GM23248 (cell line): ENCODE data around the gene CEP170. TPM values are rescaled to one million over a fixed set of nuclear protein-coding genes. Genes with fewer than 3 reads are reported as not detected.

ENCODE experiments used
- DNase-seq: peaks from one replicate; pipeline ENCODE4 v3.0.0-alpha.2; 2015
- H2AFZ ChIP-seq: fragments of 200-600 bp; sonication (generic); 2 replicates; pipeline ENCODE4 v1.6.1; 2016; ENCODE audit warnings: antibody characterized with exemption
- H3F3A ChIP-seq: fragments of 200-600 bp; sonication (generic); 2 replicates; pipeline ENCODE4 v1.6.1; 2016; ENCODE audit warnings: mild to moderate bottlenecking, antibody characterized with exemption, mixed run types; ENCODE audit not compliant: insufficient read depth
- H3K27ac ChIP-seq: fragments of 200-600 bp; sonication (generic); 2 replicates; pipeline ENCODE4 v1.5.1; 2016; ENCODE audit warnings: mild to moderate bottlenecking
- H3K27me3 ChIP-seq: fragments of 200-600 bp; sonication (generic); replicated peaks from 2 replicates; pipeline ENCODE4 v1.6.1; 2016; ENCODE audit warnings: mild to moderate bottlenecking; ENCODE audit not compliant: insufficient read depth
- H3K36me3 ChIP-seq: fragments of 200-600 bp; sonication (generic); 2 replicates; pipeline ENCODE4 v1.6.1; 2016; ENCODE audit warnings: low read depth, mild to moderate bottlenecking
- H3K4me1 ChIP-seq: fragments of 200-600 bp; sonication (generic); 2 replicates; pipeline ENCODE4 v1.6.1; 2016; ENCODE audit warnings: mild to moderate bottlenecking; ENCODE audit not compliant: insufficient read depth
- H3K4me2 ChIP-seq: fragments of 200-600 bp; sonication (generic); one replicate; pipeline ENCODE4 v1.6.1; 2016; ENCODE audit warnings: mild to moderate bottlenecking; ENCODE audit not compliant: unreplicated experiment
- H3K4me3 ChIP-seq: fragments of 200-600 bp; sonication (generic); 2 replicates; pipeline ENCODE4 v1.5.1; 2016; ENCODE audit warnings: mild to moderate bottlenecking
- H3K79me2 ChIP-seq: fragments of 200-600 bp; sonication (generic); 2 replicates; pipeline ENCODE4 v1.6.1; 2016; ENCODE audit warnings: mild to moderate bottlenecking; ENCODE audit not compliant: insufficient read depth
- H3K9ac ChIP-seq: fragments of 200-600 bp; sonication (generic); 2 replicates; pipeline ENCODE4 v1.6.1; 2016; ENCODE audit warnings: mild to moderate bottlenecking
- H3K9me2 ChIP-seq: fragments of 200-600 bp; sonication (generic); 2 replicates; pipeline ENCODE4 v1.6.1; 2016; ENCODE audit warnings: mixed run types, mild to moderate bottlenecking, moderate library complexity; ENCODE audit not compliant: insufficient read depth
- H3K9me3 ChIP-seq: fragments of 200-600 bp; sonication (generic); one replicate; pipeline ENCODE4 v1.6.1; 2017; ENCODE audit warnings: low read depth
- H4K20me1 ChIP-seq: fragments of 200-600 bp; sonication (generic); 2 replicates; pipeline ENCODE4 v1.6.0; 2016; ENCODE audit not compliant: insufficient read depth
- EZH2 ChIP-seq: fragments of 200-600 bp; sonication (generic); IDR thresholded peaks from 2 replicates; pipeline ENCODE4 v1.6.1; 2018; ENCODE audit warnings: antibody characterized with exemption, mild to moderate bottlenecking; ENCODE audit not compliant: insufficient read depth, poor library complexity, severe bottlenecking
- EZH2phosphoT487 ChIP-seq: fragments of 200-600 bp; sonication (generic); IDR thresholded peaks from 2 replicates; pipeline ENCODE4 v1.6.1; 2018; ENCODE audit warnings: antibody characterized with exemption, moderate library complexity, mild to moderate bottlenecking, low read depth; ENCODE audit not compliant: insufficient read depth
- WGBS, 2 experiments: methylation state at CpG; one replicate each; pipeline ENCODE4 v1.1.6; 2015 to 2017; ENCODE audit warnings: low lambda C conversion rate in 2 of 2, low coverage in 1 of 2; ENCODE audit errors: missing lambda C conversion rate in 2 of 2; 5-methylcytosine and 5-hydroxymethylcytosine counted together
- in situ Hi-C: fragments of 300-500 bp; cut with MboI; formaldehyde crosslinking; loops from 2 replicates; pipeline ENCODE4 v1.15.0; 2020
- polyA plus RNA-seq: library from polyadenylated mRNA; unstranded; fragments of >200 nt; fragmentation: Nextera tagmentation; extraction: Ambion mirVana; gene quantifications from 2 replicates; pipeline ENCODE4 v1.2.1, GENCODE V29; 2016
- total RNA-seq: library from RNA; depleted of rRNA; stranded (reverse); fragments of >200 nt; shearing (Covaris generic); gene quantifications from 2 replicates; pipeline ENCODE4 v1.2.3, GENCODE V29; 2014

The CEP170 gene
- total and polyA plus RNA-seq, 2 experiments from 2014 or later, result 55.4 to 81.0 TPM

- TF ChIP-seq EZH2 (no peak), EZH2phosphoT487 (no peak)
- Histone ChIP-seq H3K79me2 (peaks cover 65% of the 10 kb centered on the region), H3K4me2 (peak overlapping the region; percentile 60), H3K36me3 (no peaks in the 10 kb centered on the region), H3K27ac (peak overlapping the region; percentile 77), H3K27me3 (no peaks in the 10 kb centered on the region), H4K20me1 (no peaks in the 10 kb centered on the region), H3K9me2 (no peaks in the 10 kb centered on the region; the same call in 1 of the 2 replicates), H3K4me3 (no peak overlapping the region), H3K9ac (peak overlapping the region; percentile 52), H2AFZ (no peak overlapping the region), H3K9me3 (no peaks in the 10 kb centered on the region), H3K4me1 (peaks cover 44% of the 10 kb centered on the region), H3F3A (peaks cover 39% of the 10 kb centered on the region)
- DNase-seq, result peak; percentile 89
- WGBS, 2 experiments, result 0 to 4% methylated on average over 1 of the region's 1 CpG
- in situ Hi-C loops, result no loop called here
These were observed 32.6 kb upstream of the CEP170 start for GRCh38 chr1:243287652-243288051.

GRCh38 chr1:243287123-243287460, 32.0 kb upstream of the CEP170 start:
- DNase-seq, result no peak
- H3K27ac ChIP-seq, result peak overlapping the region; percentile 77
- TF ChIP-seq EZH2phosphoT487 (no peak), EZH2 (no peak)
- no peaks in the 10 kb centered on the region; the same call in 1 of the 2 replicates for H3K9me2 ChIP-seq
- H3F3A ChIP-seq, result peaks cover 36% of the 10 kb centered on the region
- 0 out of 2 replicates have a peak overlapping the region, but pooled peaks have one; percentile 1 for H2AFZ ChIP-seq
- no peak overlapping the region for H3K4me3 ChIP-seq
- H3K4me1 ChIP-seq, result peaks cover 44% of the 10 kb centered on the region
- no peaks in the 10 kb centered on the region for H3K9me3 ChIP-seq
- in situ Hi-C loops, result no loop called here
- WGBS, 2 experiments, result 83 to 87% methylated on average over 2 of the region's 2 CpGs
- peak overlapping the region; percentile 32 for H3K9ac ChIP-seq
- H3K79me2 ChIP-seq, result peaks cover 65% of the 10 kb centered on the region
- no peaks in the 10 kb centered on the region for H3K27me3 ChIP-seq
- no peaks in the 10 kb centered on the region for H4K20me1 ChIP-seq
- peak overlapping the region; percentile 60 for H3K4me2 ChIP-seq
- H3K36me3 ChIP-seq, result 0 out of 2 replicates have a peak, but pooled peaks cover 5% of the 10 kb centered on the region

- Histone ChIP-seq H3K9me2 (no peaks in the 10 kb centered on the region; the same call in 1 of the 2 replicates), H3K4me1 (peaks cover 39% of the 10 kb centered on the region), H3K27ac (peak overlapping the region; percentile 77), H3K27me3 (no peaks in the 10 kb centered on the region), H4K20me1 (no peaks in the 10 kb centered on the region), H3K79me2 (peaks cover 65% of the 10 kb centered on the region), H2AFZ (0 out of 2 replicates have a peak overlapping the region, but pooled peaks have one; percentile 1), H3F3A (peaks cover 33% of the 10 kb centered on the region), H3K9me3 (no peaks in the 10 kb centered on the region), H3K4me3 (no peak overlapping the region), H3K4me2 (peak overlapping the region; percentile 60), H3K9ac (no peak overlapping the region), H3K36me3 (0 out of 2 replicates have a peak, but pooled peaks cover 9% of the 10 kb centered on the region)
- TF ChIP-seq EZH2, result no peak
- peak; percentile 49 for DNase-seq
- in situ Hi-C loops, result no loop called here
- WGBS, 2 experiments, result 67 to 69% methylated on average over 8 of the region's 8 CpGs
These were observed 31.5 kb upstream of the CEP170 start for GRCh38 chr1:243286409-243287122.

- Histone ChIP-seq H3K4me3 (no peak overlapping the region), H2AFZ (no peak overlapping the region), H3K9me2 (no peaks in the 10 kb centered on the region), H3F3A (peaks cover 10% of the 10 kb centered on the region), H3K9ac (no peak overlapping the region), H3K27ac (no peak overlapping the region), H3K27me3 (no peaks in the 10 kb centered on the region), H3K9me3 (no peaks in the 10 kb centered on the region), H3K4me2 (no peak overlapping the region), H3K4me1 (peaks cover 20% of the 10 kb centered on the region), H4K20me1 (no peaks in the 10 kb centered on the region), H3K36me3 (peaks cover 14% of the 10 kb centered on the region), H3K79me2 (peaks cover 84% of the 10 kb centered on the region)
- WGBS, 2 experiments, result 97 to 98% methylated on average over 5 of the region's 5 CpGs
- in situ Hi-C loops, result no loop called here
- TF ChIP-seq EZH2phosphoT487, result no peak
- TF ChIP-seq EZH2, result no peak
- no peak for DNase-seq
These were observed 26.6 kb upstream of the CEP170 start for GRCh38 chr1:243281672-243282071.
